GM12801 (cell line): ENCODE data around the gene UBE3C.

Source experiments
- TF ChIP-seq, protein P1 (sequence below): IDR thresholded peaks from one replicate; pipeline ENCODE4 v1.5.1; 2011; ENCODE audit warnings: control low read depth; ENCODE audit not compliant: insufficient read length; ENCODE audit errors: extremely low read depth

UBE3C gene

DNA sequence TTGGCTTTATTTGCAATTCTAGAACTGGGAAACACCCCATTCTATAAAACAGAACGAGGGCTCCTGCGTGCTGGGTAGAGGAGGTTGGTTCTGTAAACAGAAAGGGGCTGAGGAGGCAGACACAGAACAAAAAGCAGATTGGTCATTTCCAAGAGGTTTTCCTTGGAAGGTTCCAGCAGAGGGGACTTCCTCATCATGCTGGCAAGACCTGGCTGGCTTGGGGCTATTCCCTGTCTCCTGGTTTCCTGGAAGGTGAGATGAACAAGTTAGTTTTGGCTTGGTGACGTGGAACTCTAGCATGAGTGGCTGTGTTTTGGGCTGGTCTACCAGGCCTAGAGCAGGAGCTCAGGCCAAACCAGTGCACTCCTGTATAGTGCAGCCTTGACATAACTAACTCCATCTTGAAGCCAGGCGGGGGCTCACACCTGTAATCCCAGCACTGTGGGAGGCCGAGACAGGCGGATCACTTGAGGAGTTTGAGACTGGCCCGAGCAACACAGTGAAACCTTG is 172.0 kb downstream of the UBE3C start:
- TF ChIP-seq, protein P1, sequence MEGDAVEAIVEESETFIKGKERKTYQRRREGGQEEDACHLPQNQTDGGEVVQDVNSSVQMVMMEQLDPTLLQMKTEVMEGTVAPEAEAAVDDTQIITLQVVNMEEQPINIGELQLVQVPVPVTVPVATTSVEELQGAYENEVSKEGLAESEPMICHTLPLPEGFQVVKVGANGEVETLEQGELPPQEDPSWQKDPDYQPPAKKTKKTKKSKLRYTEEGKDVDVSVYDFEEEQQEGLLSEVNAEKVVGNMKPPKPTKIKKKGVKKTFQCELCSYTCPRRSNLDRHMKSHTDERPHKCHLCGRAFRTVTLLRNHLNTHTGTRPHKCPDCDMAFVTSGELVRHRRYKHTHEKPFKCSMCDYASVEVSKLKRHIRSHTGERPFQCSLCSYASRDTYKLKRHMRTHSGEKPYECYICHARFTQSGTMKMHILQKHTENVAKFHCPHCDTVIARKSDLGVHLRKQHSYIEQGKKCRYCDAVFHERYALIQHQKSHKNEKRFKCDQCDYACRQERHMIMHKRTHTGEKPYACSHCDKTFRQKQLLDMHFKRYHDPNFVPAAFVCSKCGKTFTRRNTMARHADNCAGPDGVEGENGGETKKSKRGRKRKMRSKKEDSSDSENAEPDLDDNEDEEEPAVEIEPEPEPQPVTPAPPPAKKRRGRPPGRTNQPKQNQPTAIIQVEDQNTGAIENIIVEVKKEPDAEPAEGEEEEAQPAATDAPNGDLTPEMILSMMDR, result no peak

DNA sequence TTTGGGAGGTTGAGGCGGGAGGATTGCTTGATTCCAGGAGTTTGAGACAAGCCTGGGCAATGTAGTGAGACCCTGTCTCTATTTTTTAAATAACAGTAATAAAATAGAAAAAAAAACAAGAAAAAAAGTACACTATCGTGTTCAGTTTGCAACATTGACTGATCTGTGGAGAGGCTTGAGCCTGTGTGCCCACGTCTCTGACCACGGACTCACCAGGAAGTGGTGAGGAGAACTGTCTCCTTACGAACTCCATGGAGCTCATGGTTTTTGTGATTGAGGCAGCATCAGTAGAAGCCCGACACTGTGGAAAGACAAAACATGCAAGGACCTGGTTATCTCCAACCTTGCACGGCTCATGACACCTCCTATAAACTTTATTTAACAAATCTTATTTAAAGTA is 174.2 kb downstream of the UBE3C start:
- TF ChIP-seq, protein P1, result no peak

DNA sequence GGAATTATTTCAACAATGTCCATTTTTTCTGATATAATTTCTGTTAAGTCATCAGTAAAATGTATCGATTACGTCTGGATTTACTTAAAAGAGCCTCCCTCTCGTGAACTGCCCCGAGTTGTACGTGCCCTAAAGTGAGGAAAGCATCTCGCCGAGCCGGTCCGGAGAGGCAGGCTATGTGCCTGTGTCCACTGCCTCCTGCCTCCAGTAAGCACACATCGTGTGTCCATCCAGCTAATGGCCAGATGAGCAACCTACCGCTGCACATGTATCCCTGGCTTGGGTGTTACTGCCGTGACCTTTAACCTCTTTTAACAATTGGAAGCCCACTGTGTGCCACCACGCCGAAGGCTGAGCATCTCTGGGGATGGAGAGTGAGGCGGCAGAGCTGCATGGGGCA is 174.9 kb downstream of the UBE3C start:
- TF ChIP-seq, protein P1, result no peak

DNA sequence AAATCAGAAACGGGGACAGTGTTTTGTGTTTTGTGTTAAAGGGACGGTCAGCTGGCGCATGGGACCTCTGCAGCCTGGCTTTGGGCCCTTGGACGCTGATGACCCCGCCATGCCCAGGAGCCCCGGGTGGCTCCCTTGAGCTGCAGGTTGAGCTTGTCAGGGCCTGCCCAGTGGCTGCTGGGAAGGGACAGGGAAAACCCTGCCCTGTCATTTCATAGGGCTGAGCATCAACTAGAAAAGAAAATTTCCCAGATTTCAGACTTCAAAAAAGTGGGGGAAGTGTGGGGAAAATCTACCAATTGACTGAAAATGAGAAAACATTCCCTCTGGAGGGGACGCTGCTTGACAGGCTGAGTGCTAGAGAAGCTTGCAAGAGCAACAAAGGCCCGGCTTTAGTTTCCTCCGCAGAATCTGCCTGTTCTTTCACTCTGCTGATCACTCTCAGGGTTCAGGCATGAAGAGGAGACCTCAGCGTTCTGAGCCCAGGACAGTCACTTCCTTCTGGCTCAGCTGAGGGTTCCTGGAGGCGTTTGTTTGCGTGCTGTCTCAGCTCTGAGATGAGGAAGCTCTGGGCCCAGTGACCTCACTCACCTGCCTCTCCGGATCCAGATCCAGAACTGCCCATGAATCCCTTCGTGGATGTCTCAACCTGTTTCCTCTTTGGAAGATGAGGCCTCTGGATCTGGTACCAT is 179.4 kb downstream of the UBE3C start:
- TF ChIP-seq, protein P1, result no peak
